NCI-H1694 treated with DMSO at 0.1 percent for 48 hours (cell line): ENCODE measurements around the gene TIMM13.
"Not testable (repeated sequence)": the region's sequence is repeated elsewhere in the genome, so short reads cannot be mapped to it uniquely, and the experiment has no call there.

Experiments
- DNase-seq: peaks from one replicate; lab custom pipeline; 2025; lab: John Stamatoyannopoulos, UW

Gene TIMM13

DNA sequence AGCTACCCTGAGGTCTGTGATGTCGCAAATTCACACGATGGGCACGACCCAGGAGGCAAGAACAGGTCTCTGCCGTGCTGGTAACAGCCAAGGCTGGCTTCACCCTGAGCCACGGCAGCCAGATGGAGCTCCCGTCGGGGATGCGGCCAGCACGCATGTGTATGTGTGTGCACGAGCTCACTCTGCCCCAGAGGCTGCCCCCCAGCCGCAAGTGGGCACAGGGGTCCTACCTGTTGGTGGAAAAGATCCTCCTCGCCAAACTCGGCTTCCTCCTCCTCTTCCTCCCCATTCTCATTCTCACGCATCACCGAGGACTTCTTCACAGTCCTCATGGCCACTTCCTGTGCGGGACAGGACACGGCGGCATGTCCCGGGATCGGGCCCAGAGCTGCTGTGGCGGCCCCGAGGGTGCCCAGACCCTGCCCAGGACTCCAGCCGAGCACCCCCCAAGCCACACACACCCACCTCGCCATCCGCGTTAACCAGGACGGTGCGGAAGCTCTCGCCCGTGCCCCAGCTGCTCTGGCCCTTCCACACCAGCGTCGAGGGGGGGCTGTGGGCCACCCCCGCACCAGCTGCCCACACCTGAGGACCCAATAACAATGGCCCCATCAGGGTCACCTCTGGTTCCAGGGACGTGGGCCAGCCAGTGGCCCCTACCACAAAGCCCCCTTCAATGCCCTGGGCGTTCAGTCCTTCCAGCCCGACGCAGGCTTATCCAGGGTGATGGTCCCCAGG, 4.1 kb upstream of the TIMM13 start:
- DNase-seq, result no peak

DNA sequence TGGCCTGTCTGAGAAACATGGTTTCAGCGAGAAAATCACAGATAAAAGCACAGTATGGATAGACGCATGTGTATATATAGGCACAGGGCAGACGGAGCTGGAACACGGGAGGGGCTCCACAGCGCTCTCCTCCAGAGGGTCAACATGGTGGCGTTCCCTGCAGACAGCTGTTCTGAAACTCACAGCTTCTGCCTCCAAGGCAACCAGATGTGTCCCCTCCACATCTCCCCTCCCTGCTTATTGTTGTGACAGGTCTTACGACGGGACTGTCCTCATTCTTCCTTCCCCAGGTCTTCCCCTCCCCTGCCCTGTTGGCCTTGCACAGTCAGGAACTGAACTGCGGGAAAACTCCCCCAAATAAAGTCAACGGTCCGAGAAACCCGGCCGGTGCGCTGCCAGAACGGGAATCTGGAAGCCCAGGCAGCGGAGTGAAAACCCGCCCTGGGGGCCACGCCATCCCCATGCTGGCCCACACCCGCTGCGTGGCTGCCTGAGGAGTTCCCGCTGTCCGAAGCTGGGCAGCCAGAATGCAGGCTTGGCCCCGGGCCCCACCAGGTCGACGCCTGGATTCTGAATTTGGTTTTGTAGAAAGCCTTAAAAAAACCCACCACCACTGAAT, 2.6 kb upstream of the TIMM13 start:
- DNase-seq, result no peak

DNA sequence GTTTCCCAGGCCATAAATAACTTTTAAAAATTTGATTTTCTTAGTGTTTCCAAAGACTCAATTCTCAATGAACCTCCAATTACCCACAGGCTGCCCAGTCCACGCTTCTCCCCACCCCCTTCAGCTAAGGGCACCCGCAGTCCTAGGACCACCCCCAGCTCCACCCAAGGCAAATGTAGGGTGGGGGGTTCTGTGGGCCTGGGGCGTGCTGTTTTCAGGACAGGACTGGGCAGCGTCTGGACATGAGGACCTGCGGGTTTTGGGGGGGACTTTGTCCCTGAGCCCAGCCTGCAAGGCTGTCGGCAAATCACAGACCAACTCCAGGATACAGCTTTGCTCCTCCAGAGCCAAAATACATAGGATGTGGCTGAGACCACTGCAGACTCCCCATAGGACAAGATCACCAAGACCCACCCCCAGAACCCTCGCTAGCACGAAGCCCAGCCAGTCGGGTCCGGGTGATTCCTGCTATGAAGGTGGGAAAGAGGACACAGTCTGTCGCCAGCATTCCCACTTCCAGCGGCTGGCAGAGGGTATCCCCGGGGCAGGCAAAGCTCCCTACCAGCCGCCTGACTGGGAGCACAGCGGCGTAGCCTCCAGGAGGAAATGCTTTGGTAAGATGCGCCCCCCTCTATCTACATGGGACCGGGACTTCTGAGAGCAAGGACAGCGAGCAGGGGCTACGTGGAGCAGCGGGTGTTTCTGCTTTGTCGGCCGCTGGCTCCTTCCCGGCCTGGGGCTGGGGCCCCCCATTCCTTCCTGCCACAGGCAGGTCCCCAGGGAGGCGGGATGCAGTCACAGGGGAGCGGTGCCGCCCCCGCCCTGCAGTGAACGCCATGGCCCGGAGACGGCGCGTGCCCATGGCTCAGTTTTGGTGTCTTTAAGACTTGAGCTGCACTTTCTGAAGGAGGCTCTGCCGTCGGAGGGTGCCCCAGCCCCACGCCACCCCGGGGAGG, 1.6 kb upstream of the TIMM13 start:
- DNase-seq, result no peak

DNA sequence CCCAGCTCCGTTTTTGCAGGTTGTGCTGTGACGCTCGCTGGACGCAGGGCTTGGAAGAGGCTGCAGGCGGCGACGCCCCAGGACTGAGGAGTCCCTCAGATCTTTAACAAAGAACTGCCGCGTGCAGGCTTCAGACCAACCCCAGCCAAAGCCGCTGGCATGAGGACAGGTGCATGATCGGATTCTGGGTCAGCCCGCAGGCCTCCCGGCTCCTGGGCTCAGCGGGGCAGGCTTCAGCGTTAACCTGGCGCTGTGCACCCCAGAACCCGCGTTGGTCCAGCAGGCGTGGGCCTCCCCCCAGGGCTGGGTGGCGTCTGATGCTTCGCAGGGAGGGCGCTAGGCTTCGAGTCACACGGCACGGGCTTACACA, 920 bp upstream of the TIMM13 start:
- no peak for DNase-seq

DNA sequence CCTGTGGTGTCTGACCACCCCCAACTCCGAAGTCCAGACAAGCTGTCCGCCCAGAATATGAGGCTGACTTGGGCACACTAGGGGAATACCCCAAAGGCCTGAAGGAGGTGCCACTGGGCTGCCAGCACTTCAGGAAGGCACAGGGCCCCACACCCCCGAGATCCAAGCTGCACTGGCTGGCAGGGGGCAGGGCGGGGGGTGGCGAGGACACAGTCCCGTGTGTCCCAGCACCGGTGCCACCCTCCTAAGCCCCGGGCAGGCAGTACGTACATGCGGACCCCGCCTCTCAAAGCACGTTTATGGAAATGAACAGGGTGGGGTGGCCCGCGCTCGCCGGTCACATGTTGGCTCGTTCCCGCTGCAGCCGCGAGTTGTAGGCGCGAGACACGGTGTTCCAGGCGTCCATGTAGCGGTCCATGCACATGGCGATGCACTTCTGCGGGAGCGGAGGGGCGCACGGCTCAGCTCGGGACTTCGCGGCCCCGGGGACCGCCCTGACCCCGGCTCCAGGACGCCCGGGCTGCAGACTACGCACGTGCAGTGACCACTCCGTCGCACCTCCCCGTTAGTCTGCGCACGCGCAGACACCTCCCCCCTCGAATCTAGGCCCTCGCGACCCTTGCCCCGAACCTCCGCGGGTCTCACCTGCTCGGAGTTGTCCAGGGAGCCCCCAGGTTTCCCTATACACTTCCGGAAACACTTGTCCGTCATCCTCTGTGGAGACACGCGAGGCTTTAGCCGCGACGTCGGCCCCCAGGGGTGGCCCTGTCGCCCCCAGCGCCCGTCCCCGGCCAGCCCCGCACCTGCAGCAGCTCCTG, 566 bp downstream of the TIMM13 start:
- DNase-seq, result no peak

DNA sequence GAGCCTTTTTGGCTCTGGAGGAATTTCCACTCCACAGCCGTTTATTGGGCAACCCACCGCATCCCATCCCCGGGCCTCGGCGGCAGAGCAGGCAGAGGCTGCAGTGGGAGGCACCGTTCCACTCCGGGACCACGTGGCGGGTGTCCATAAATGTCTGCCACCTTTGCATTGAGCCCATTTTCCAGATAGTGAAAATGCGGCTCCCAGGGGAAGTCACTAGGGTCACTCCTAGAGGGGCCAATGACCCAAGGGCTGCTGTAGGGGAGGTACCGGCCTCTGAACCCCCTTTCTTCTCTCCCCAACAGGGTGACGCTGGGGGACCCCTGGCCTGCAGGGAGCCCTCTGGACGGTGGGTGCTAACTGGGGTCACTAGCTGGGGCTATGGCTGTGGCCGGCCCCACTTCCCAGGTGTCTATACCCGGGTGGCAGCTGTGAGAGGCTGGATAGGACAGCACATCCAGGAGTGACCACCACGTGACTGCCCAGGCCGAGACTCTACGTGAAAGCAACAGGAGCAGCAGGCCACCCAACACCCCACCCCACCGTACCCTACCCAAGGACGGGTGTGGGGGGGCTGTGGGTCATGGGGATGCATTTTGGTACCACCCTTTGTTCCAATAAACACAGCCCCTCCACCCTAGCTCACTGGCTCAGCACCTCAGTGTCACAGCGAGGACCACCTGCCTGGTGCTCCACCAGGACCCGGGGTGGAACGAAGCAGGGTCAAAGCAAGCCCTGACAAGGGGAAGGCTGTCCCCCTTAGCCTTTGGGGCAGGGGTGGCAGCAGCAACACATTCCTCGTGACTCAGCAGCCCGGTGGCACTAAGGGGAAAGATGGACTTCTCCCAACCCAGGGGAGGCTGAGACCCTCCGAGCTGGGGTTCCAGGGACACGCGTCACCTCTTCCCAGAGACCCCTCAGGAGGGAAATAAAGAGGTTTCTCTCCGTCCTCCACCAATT, 1.5 kb downstream of the TIMM13 start:
- no peak for DNase-seq

DNA sequence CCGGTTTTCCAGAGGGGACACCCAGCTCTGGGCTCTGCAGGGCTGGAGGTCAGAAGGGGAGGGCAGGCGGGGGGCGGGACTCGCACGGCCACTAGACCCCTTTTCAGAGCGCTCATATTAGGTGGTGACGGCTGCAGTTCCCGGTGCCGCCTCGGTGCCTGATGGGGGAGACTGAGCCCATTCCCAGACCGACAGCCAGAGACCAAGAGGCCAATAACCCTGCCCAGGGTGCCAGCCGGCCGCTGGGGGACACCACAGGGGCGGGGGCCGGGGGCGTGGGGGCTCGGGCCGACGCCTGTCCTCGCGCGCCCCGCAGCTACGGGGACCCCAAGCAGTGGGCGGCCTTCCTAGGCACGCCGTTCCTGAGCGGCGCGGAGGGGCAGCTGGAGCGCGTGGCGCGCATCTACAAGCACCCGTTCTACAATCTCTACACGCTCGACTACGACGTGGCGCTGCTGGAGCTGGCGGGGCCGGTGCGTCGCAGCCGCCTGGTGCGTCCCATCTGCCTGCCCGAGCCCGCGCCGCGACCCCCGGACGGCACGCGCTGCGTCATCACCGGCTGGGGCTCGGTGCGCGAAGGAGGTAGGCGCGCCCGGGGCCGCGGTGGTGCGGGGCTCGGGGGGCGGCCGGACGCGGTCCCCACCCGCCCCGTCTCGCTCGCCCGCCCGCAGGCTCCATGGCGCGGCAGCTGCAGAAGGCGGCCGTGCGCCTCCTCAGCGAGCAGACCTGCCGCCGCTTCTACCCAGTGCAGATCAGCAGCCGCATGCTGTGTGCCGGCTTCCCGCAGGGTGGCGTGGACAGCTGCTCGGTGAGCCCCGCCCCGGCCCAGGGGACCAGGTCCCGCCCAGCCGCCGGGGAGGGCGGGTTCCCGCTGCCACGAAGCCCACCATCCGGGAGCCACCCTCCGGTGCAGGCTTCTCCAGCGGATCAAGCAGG, 2.4 kb downstream of the TIMM13 start:
- DNase-seq, result no peak

DNA sequence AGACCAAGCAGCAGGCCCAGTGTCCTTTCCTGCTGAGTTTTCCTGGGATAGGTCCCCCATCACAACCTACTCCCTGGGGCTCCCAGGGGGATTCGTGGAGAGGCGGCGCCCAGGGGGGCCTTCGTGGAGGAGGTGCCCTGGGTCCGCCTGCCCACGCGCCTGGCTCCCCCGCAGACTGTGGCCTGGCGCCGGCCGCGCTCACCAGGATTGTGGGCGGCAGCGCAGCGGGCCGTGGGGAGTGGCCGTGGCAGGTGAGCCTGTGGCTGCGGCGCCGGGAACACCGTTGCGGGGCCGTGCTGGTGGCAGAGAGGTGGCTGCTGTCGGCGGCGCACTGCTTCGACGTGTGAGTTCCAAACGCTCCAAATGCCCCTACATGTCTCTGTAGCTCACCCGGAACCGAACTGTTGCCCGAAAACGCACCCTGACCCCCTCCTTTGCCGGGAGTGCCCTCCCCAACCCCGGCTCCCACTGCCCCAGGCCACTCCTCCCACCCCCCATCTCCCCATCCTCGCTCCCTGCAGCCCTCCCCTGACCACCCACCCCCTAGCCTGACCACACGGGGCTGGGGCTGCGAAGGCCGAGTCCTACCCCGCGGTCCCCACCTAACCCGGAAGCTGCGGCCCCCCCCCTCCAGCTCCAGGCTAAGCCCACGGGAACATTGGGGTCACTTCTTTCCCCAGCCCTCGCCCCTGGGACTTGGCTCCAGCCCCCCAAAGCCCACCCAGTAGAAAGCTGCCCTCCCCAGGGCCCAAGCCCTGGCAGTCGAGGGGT, 3.3 kb downstream of the TIMM13 start:
- DNase-seq, result no peak

DNA sequence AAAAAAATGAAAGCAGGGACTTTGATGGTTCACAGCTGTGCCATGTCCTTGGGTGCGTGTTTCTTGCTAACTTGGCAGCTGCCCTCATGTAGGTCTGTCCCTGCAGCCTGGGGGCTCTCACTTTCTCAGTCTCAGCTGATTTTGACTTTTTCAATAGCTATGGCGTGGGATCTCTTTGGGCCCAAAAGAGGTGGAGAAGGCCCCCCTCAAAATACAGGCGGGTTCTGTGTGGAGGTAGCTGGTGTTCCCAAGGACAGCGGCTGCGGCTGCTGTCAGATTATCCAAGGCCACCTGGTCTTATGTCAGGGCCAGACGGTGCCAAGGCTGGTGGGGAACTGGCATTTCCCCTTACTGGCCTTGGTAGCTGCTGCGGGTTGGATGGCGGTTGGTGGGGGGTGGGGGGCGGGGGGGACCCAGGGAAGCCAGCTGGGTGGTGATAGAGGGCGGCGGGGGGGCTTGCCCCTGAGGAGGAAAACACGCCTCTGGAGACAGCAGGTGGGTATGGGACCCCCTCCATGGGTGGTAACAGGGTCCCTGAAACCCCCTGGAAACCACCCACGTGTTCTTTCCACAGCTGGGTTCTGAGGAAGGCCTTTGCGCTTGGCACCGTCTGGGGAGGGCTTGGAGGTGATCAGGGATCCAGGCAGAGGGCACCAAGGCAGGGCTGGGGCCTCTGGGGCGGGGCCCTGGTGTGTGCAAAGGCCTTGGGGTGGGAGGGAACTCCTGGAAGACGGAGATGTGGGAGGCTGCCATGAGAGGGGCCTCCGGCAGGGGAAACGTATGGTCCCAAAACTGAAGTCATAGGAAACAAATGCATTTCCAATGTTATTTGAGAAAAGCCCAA, 4.1 kb downstream of the TIMM13 start:
- peak; percentile 45 for DNase-seq

DNA sequence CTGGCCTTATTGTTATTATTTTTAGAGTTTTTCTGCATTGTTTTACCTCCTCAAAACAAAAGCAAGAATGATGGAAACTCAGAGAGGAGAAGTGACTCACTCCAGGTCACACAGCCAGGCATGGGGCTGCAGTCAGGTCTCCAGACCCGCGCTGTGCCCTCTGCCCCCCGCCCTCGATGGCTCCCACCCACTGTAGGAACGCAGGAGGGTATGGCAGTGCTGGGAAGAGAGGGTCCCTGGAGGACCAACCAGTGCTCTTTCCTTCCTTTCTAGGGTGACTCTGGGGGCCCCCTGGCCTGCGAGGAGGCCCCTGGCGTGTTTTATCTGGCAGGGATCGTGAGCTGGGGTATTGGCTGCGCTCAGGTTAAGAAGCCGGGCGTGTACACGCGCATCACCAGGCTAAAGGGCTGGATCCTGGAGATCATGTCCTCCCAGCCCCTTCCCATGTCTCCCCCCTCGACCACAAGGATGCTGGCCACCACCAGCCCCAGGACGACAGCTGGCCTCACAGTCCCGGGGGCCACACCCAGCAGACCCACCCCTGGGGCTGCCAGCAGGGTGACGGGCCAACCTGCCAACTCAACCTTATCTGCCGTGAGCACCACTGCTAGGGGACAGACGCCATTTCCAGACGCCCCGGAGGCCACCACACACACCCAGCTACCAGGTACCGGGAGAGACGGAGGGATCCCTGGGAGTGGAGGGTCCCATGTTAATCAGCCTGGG, 5.6 kb downstream of the TIMM13 start:
- DNase-seq, result no peak

DNA sequence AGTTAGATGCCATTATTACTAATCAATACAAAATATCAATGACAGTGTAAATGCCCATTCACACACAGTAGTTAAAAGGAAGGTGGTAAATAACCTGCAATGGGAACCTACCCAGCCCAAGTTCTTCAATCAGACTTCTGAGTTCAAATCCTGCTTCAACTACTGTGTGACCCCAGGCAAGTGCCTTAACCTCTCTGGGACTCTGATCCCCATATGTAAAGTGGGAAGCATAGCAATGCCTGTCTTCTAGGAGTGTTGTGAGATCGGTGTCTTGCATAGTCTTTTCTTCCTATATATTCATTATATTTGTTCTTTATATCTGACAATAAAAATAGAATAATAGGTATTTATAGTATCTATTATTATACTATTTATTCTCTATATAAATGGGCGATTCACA, 6.9 kb downstream of the TIMM13 start:
- DNase-seq, result no peak

DNA sequence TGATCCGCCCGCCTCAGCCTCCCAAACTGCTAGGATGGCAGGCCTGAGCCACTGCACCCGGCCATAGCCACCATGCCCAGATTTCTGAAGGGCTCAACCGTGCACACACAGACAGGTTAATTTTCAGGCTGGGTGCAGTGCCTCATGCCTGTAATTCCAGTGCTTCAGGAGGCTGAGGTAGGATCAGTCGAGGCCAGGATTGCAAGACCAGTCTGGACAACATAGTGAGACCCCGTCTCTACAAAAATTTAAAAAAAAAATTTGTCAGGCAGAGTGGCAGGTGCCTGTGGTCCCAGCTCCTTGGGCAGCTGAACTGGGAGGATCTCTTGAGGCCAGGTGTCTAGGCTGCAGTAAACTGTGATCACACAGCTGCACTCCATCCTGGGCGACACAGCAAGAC, 7.6 kb downstream of the TIMM13 start:
- DNase-seq, result no peak

DNA sequence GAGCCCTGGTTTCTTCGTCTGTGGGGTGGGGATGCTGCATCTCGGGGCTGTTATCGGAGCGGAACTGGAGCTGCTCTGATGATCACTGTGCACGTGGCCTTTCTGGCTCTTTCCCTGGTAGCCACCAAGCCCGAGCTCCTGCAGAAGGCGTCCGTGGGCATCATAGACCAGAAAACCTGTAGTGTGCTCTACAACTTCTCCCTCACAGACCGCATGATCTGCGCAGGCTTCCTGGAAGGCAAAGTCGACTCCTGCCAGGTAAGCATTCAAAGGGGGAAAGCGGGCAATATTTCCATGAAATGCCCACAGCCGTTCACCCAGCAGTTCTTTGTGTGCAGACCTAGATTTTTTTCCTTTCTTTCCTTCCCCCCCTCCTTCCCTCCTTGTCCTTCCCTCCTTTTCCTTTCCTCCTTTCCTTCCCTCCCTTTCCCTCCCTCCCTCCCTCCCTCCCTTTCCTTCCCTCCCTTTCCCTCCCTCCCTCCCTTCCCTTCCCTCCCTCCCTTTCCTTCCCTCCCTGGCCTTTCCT, 9.4 kb downstream of the TIMM13 start:
- DNase-seq, result no peak

DNA sequence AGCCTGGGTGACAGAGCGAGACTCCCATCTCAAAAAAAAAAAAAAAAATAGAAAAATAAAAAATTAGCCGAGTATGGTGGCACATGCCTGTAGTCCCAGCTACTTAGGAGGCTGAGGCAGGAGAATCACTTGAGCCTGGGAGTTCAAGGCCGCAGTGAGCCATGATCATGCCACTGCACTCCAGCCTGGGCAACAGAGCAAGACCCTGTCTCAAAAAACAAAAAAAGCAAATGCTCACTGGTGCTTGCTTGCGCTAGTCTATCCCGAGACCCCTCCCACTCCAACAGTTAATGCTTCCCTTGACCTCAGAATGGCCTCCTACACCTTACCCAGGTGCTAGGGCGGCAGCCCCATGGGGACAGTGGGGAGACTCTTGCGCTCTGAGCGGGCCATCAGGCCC, 9.9 kb downstream of the TIMM13 start:
- not testable (repeated sequence) for DNase-seq

DNA sequence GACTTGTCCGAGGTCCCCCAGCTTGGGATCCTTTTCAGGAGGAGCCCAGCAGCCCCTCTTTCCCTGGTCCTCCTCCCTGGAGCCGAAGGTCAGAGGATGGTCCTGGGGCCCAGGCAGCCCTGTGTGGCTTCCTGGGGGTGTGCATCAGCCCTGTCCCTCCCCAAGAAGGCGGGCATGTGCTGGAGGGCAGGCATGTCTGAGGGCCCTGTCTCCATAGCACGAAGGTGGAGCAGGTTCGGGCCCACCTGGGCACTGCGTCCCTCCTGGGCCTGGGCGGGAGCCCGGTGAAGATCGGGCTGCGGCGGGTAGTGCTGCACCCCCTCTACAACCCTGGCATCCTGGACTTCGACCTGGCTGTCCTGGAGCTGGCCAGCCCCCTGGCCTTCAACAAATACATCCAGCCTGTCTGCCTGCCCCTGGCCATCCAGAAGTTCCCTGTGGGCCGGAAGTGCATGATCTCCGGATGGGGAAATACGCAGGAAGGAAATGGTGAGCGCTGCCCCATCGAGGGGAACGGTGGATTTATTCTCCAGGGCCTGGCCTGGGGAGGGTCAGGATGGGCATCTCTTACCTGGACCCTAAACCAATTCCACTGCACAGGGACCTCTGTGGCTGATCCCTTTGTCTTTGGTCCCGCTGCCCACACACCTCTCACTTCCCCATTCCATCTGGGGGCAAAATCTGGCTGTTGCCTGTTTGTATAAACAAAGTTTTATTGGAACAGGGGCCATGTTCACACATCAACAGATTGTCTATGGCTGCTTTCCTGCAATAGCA, 10.9 kb downstream of the TIMM13 start:
- DNase-seq, result no peak

DNA sequence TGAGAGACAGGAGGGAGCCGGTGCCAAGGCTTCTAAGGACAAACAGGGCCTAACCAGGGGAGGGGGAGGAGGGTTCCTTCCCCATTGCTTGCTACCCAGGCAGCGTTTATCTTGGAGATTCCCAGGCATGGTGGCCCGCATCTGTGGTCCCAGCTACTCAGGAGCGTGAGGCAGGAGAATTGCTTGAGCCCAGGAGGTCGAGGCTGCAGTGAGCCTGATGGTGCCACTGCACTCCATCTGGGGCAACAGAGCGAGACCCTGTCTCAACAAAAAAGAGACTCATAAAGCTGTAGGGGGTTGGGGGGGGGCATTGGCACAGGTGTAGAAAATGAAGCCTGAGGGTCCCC, 11.4 kb downstream of the TIMM13 start:
- no peak for DNase-seq
